ENCODE results near the gene CDKN2D.

DNA sequence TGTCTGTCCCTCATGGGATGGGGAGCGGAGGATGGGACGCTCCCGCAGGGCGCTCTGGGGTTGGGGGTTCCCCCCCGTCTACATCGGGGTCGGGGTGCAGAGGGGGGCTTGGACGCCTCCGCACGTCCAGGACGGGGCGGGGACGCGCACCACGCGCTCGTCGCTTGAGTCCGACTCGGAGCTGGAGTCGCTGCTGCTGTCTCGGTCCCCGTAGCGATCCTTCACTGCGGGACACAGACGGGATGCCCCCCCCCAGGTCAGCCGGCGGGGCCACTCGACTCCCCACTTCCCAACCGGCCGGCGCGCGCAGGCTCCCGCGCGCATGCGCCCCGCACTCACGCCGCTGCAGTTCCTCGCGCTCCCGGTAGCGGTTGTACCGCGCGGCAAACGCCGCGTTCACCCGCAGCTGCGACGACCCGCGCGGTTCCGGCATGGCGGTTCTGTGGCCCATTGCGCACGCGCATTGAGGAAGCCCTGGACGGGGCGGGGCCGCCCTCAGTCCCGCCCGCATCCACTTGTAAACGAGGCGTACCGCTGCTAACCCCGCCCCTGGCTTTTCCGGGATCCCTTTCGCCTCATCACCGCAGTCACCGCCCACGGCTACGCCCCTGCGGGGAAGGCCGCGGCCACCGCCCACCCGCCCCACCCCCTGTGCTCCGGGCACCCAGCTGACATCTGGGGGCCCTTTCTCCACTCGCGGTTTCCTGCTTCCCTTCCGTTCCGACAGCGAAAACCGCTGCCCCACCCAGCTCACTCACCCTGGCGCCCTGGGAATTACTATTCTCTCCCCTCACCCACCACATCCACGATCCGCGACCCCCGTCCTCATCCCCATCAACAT, 3.0 kb downstream of the CDKN2D start, which contains the start of gene KRI1:
- TF ChIP-seq EZH2 (IDR thresholded peaks at IDR 0.05): no peak
- TF ChIP-seq CTCF (IDR thresholded peaks at IDR 0.05): peak; percentile 35
